ENCODE results near the gene TCTA. TPM values are rescaled to one million over a fixed set of nuclear protein-coding genes. Genes with fewer than 3 reads are reported as not detected.

TCTA gene
- total RNA-seq, 2 experiments from 2014 or later: 10.2 to 10.5 TPM

DNA sequence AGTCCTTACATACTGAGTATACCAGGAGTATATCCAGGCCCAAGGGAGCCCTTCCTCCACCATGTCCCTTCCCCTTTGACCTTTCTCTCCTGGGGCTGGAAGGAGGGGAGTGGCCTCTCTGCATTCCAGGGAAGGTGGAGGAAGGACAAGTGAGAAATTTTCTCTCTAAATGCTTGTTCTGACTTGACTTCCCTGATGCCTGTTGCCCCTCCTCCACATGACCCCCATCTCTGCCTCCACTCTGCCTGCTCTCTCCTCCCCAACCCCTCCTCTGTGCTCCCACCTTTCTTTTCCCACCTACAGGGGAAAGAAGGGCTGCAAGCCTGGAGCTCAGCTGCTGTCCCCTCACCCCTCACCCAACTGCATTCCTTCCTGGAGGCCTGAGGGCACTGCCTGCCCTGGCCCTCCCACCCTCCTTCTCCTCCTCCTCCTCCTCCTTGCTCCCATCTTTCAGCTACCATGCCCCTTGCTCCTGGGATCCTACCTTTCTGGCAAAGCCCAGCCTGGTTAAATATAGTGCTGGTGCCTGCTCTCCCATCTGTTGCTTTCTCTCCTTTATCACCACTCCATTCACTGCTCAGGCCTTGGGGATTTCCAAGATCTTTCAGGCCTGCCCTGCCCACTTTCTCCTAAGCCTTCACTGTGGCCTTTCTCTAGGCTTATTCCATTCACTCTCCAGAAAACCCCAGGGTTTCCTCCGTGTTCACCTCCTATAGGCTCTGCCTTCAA lies 49.4 kb downstream of the TCTA start:
- H3K27ac Mint-ChIP-seq: no peak overlapping the region
- no peak for DNase-seq
- H3K36me3 Mint-ChIP-seq: no peaks in the 10 kb centered on the region
- no peak overlapping the region for H3K4me3 Mint-ChIP-seq
- H3K27me3 Mint-ChIP-seq: no peaks in the 10 kb centered on the region
- no peaks in the 10 kb centered on the region for H3K4me1 Mint-ChIP-seq
- H3K9me3 Mint-ChIP-seq: no peaks in the 10 kb centered on the region

DNA sequence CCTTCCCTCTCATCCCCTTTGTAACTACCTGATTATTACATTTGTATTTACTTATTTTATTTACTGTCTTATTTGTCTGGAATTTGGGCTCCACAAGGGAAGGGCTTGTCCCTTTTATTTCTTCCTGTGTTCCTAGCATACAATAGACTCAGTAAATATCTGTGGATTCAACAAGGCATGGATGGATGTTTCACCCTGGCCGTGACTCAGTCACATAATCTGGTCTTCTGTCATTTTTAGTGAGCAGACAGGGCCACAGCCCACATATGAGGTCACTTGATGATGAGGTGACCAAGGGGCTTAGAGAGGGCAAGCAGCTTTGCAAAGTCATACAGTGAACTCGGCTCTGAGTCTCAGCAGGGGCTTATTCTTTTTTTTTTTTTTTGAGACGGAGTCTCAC lies 50.0 kb downstream of the TCTA start:
- H3K27ac Mint-ChIP-seq: no peak overlapping the region
- no peak for DNase-seq
- H3K27me3 Mint-ChIP-seq: no peaks in the 10 kb centered on the region
- no peaks in the 10 kb centered on the region for H3K9me3 Mint-ChIP-seq
- H3K36me3 Mint-ChIP-seq: no peaks in the 10 kb centered on the region
- H3K4me1 Mint-ChIP-seq: no peaks in the 10 kb centered on the region
- no peak overlapping the region for H3K4me3 Mint-ChIP-seq

DNA sequence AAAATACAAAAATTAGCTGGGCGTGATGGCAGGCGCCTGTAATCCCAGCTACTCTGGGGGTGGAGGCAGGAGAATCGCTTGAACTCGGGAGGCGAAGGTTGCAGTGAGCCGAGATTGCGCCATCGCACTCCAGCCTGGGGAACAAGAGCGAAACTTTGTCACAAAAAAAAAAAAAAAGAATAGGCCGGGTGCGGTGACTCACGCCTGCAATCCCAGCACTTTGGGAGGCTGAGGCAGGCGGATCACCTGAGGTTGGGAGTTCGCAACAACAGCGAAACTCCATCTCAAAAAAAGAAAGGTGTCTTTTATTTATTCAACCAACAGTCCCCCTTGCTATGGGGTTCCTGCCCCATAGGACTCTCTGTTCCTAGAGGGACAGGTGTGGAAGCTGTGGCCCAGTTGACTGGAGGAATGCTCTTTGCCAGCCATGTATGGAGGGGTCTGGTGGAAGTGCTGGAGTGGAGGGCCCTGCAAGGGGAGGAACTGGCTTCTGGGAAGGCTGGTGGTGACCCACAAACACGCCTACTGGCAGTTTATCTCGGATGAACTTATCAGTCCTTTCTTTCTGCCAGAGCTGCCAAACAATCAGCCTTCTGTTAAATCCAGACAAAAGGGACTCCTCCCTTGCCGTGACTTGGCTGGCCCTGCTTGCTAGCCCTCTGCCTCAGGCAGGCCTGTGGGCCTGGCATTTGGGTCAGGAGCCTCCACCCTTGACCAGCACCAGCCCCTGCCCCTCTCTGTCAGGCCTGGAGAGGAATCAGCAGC lies 53.2 kb downstream of the TCTA start:
- Mint-ChIP-seq H3K36me3 (no peaks in the 10 kb centered on the region), H3K27ac (no peak overlapping the region)

More for the DNA sequence above, 53.2 kb downstream of the TCTA start:
- Mint-ChIP-seq H3K27me3 (no peaks in the 10 kb centered on the region), H3K9me3 (no peaks in the 10 kb centered on the region), H3K4me1 (peaks cover 6% of the 10 kb centered on the region), H3K4me3 (no peak overlapping the region)
- DNase-seq: no peak

Other genes starting within 250 kb of the TCTA start
- 10 to 100 TPM; 30.0 to 30.9 TPM for gene CCDC71, start 246.1 kb upstream of the TCTA start, total RNA-seq
- 1 to 10 TPM; 3.4 TPM for gene KLHDC8B, start 240.8 kb upstream of the TCTA start, total RNA-seq
- 1 to 10 TPM; 4.0 to 4.2 TPM for gene C3orf62, start 135.2 kb upstream of the TCTA start, total RNA-seq
- 10 to 100 TPM; 63.3 to 64.0 TPM for gene USP4, start 72.4 kb upstream of the TCTA start, total RNA-seq
- 100 to 1,000 TPM; 237 to 242 TPM for gene GPX1, start 54.1 kb upstream of the TCTA start, total RNA-seq
- gene RHOA, start 447 bp upstream of the TCTA start, total RNA-seq: 100 to 1,000 TPM; 414 to 420 TPM
- gene AMT, start 10.1 kb downstream of the TCTA start, total RNA-seq: 1 to 10 TPM in 1 of 2 experiments, under 1 TPM in 1; 0.42 to 2.0 TPM
- gene NICN1, start 16.9 kb downstream of the TCTA start, total RNA-seq: 1 to 10 TPM; 7.3 to 8.7 TPM
- 10 to 100 TPM; 10.8 to 12.3 TPM for gene DAG1, start 57.8 kb downstream of the TCTA start, total RNA-seq
- gene BSN, start 142.1 kb downstream of the TCTA start, total RNA-seq: under 1 TPM; 0.10 to 0.35 TPM